ENCODE results near the gene POU2AF3.

POU2AF3 gene

GRCh38 chr11:111353776-111354600 lies 55.6 kb downstream of the POU2AF3 start:
- no peak for DNase-seq

- no peak for DNase-seq
Measured at GRCh38 chr11:111354601-111354891, 56.2 kb downstream of the POU2AF3 start.

GRCh38 chr11:111355101-111355500 lies 56.8 kb downstream of the POU2AF3 start:
- no peak for DNase-seq

- no peak for DNase-seq
Measured at GRCh38 chr11:111355956-111356659, 57.8 kb downstream of the POU2AF3 start.

- no peak for DNase-seq
Measured at GRCh38 chr11:111356660-111357048, 58.3 kb downstream of the POU2AF3 start.

- no peak for DNase-seq
Measured at GRCh38 chr11:111357150-111358037, 59.0 kb downstream of the POU2AF3 start.

All from hematopoietic multipotent progenitor cell treated with erythropoietin and hydrocortisone succinate and interleukin-3 and kit ligand, for 4 days (in vitro differentiated cells).